HG02610 (cell line): ENCODE data around the gene EHD4.

Experiments used
- ATAC-seq: cut with Tn5 transposase; IDR thresholded peaks from one replicate; pipeline ENCODE4 v1.9.1; 2021; ENCODE audit warnings: mild to moderate bottlenecking, moderate library complexity; ENCODE audit not compliant: unreplicated experiment

EHD4 gene

DNA sequence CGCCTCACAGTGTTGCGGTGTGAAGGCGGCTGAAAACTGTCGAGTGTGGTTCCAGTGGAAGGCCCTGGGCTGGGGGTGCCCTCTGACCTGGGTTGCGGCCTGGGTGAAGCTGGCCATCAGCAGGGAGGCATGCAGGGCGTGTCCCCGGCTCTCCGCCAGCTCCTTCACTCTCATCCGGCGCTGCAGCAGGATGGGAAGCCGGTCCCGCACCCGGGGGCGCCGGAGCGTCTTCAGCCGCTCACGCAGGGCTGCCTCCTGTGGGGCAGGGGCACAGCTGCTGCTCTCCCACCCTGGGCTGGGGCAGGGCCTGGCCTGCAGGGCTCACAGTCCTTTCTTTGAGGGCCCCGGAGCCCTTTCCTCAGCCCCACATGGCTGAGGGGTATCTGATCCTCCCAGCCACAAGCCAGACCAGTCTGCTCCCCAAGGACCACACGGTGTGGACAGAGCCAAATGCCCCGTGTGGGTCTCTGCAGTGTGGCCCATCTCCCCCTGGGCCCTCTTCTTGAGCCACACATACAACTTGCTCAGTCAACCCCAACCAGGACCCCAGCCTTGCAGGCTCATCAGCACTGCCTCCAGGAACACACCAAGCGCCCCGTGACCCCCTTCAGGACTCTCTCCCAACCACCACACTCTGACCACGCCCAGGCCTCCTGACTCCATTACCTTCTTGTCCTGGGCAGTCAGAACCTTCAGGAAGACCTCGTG lies 105.3 kb downstream of the EHD4 start:
- no peak for ATAC-seq

DNA sequence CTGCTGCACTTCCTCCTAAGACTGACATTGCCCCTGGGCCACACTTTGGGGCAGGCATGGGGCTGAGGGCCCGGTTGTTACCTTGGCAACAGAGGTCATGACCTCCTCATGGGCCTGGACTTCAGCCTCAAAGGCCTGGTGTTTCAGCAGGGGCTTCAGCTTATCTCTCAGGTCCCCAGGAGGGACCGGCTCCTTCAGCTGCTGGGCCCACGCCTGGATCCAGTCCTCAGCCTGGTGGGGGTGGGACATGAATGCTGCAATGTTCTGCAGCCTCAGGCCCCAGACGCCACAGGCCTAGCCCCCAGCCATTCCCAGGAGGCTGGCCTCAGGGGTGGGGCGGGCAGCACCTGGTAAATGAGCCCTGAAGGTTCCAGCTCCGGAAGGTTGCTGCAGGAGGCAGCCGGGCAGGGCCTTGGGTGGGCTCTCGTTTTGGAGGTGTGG lies 106.1 kb downstream of the EHD4 start:
- ATAC-seq = no peak

DNA sequence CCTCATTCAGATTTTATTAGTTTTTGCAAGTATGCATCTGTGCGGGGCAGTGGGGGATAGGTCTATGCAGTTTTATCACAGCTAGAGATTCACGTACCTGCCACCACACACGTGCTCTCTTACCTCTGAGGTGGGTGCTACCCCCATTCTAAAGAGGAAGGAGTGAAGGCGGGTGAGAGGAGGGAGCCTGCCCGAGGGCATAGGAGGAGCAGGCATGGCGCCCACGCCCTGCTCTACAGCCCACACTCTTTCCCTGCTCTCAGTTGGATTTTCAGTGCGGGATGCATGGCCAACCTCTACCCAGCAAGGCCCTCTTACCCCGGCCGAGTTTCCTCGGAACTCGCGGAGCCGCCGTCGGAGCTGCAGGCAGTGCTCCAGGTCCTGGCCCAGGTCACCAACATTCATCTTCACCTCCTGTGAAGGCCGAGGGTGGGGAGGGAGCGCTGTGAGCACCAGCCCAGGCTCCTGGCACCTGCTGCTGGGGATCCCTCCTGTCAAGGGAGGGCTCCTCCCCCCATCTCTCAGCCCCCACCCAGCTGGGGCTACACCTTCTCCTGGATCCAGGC lies 106.8 kb downstream of the EHD4 start:
- ATAC-seq = no peak

DNA sequence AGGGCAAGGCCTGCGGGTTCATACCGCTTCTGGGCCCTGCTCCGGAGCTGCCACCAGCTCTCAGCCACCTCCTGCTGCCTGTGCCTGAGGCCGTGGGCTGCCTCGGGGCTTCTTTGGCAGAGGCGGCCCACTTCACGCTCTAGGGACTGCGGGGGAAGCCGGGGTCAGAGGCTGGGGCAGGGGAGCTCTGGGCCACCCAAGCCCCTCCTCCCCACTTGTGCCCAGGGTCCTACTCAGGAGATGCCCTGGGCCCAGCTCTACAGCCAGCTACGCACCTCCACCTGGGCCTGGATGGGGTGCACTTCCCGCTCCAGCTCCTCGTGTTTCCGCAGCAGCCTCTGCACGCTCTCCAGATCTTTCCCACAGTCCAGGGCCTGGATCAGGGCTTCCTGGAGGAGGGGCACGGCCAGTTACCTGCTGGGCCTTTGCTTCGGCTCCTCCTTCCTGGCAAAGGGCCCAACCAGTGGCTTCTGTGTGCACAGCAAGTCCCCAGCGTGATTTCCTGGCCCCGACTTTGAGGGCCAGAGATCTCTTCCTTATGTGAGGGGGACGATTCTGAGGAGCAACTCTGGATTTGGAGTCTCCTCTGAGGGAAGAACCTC lies 109.7 kb downstream of the EHD4 start:
- no peak for ATAC-seq

DNA sequence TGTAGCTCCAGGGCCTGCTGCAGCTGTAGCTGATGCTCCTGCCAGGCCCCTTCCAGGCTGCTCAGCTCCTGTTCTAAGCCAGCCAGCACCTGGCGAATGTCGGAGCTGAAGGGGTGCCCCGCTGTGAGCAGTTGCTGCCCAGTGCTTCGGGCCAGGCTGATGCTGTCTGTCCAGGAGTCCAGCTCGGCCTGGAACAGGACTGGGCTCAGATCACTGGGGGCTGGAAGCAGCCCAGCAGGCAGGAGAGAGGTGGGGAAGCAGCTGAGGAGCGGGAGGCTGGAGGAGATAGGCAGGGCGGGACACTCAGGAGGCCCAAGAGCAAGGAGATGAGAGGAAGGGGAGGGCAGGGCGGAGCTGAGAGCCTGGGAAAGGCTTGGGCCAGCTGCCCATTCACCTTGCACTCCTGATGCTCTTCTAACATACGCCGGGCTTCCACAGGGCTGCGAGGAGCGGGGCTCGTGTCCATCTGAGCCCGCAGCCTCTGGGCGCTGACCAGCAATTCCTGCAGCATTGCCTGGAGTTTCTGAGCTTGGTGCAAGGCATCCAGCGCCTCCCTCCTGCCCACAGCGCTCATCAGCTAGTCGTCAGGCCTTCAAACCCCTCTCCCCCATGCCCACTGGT lies 110.5 kb downstream of the EHD4 start:
- ATAC-seq = no peak

DNA sequence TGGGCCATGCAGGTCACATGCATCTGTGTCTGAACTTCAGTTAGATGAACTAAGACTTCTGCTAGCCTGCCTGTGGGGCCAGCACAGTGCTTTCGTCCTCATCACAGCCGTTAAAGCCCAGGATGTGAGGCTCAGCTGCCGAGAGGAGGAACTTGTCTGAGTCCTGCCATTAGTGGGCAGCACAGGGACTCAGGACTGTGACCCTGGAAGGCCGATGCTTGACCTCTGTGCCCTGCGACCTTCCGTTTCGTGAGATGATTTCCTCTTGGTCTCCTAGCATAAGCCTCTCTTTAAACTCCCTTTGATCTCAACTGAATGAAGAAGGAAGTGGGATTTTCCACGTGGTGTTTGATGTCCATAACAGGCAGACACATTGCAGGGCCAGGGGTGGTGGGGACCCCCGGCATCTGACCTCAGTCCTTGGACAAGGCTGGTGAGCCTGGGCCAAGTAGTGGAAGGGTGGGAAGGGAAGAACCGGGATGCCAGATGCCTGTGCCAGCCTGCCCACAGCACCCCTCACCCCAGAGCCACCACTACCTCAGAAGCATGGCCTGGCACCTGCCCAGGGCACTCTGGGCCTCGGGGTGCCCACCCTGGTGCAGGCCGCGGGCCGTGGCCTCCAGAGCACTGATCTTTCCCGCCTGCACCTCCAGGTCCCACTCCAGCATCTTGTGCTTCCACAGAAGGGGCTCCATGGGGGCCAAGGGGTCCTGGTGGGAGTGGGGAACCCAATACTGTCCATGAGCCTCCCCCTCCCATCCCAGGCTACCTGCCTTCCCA lies 112.1 kb downstream of the EHD4 start:
- ATAC-seq = no peak

DNA sequence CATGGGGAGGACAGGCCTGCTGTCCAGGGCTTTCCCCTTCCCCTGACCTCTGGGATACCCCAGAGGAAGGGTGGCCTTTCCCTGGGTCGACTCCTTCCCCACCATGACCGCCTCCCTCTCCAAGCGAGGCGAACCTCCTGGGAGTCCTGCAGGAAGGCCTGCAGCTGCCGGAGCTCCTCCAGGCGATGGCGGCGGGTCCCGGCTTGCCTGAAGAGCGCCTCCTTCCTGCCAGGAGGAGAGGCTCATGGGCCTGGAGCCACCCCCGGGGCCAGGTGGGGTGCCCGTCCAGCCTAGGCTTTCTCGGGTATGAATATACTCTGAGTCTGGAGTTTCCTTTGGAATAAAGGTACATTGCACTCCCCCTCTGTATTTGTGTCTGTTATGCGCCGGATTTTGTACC lies 113.6 kb downstream of the EHD4 start:
- ATAC-seq = no peak

DNA sequence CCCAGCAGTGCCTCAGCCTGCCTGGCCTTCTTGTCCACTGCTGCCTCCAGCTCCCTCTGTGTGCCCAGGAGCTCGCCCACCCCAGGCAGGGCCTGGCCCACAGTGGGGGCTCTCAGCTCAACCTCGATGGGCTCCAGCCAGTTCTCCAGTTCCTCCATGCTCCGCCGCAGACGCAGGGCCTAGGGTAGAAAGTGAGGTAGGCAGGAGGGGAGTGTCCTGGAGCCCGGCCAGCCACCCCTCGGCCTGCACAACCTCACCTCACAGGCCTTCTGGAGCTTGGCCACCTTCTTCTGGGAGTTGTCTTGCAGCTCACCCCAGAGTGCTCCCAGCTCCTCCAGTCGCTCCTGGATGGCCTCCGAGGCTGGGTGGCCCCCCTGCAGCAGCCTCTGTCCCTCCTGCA lies 115.0 kb downstream of the EHD4 start:
- no peak for ATAC-seq

DNA sequence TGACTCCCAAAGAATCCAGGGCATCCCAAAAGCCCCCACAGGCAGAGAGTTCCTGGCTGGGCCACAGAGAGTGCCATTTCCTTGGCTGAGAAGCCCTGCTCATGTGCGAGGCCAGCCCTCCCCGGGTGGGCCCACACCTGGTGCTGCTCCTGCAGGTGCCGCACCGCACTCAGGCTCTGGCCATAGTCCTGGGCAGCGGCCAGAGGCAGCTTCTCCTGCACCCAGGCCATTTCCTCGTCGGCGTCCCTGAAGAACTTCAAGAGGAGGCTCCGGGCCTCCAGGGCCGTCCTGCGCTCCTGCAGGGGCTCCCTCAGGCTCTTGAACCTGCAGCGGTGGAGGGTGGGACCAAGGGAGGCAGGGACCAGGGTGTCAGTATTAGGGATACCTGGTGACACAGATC lies 115.6 kb downstream of the EHD4 start:
- ATAC-seq = no peak

DNA sequence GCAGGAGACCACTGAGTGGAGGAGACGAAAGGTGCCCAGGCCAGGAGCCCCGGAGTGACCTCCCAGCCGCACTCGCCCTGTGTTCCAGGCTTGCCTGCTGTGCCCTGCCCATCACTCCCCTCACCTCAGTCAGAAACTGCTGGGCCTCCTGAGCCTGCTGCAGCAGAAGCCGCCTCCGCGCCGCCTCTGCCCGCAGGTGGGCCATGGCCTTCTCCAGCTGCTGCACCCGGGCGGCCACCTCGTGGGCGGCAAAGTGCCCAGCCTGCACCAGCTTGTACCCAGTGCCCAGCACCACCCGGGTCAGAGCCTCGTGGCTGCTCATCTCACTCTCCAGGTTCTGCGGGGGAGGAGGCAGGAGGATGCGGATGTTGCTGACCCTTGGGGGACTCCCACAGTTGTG lies 116.1 kb downstream of the EHD4 start:
- no peak for ATAC-seq

DNA sequence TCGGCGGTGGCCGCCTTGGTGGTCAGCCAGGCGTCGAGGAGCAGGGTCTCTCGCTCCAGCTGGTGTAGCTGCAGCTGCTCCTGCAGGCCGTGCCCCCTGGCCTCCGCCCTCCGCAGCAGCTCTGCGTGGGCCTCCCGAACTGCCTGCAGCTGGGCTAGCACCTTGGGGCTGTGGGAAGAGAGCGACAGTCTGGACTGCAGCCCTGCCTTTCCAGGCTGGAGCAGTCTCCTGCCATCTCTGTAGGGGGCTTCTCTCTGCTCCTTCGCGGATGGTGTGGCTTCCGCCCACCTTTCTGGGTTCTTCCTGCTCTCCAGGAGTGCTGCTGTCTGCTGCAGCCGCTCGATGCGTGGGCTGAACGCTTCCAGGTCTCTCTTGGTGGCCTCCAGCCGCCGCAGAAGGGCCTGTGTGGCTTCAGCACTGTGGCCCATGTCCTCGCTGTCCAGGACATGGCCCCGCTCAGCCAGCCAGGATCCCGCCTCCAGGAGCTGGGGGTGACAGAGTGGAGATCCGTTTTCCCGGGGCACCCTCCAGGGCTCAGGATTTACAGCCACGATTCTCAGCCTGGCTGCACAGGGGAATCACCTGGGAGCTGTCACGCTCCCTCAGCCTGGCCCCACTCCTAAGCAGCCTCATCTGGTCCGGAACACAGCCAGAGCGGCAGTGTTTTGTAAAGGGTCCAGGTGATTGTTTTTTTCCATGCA lies 116.9 kb downstream of the EHD4 start:
- no peak for ATAC-seq

DNA sequence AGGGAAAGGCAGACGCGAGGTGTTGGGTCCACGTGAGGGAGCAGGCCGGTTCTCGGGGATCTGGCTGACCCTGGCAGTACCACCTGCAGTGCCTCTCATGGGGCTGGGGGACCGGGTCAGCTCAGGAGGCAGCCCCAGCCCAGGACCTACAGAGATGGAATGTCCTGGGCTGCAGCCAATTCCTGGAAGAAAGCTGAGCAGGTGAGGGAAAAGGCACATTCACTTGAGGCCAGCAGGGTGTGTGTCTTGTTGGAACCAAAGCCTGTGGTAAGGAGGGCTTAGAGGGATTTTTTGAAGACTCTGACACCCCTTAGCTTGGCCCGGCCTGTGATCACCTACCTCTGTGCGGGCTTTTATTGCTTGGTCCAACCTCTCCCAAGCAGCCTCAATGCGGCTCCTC lies 117.9 kb downstream of the EHD4 start:
- no peak for ATAC-seq

DNA sequence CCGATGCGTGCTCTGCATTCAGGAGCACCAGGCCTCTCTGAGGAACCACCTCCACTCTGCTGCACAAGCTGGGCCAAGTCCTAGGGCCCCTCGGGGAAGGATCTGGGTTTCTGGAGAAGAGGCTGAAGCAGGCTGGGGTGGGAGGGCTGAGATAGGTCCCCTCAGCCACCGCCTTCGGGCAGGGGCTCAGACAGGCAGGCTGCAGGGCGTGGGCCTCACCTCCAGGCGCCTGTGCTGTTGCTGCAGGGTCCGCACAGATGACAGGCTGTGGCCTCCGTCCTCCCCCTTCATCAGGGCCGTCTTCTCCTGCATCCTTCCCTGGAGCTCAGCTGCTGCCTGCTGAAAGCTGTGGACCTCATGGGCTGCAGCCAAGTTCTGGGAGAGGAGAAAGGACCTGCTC lies 118.5 kb downstream of the EHD4 start:
- ATAC-seq = no peak

DNA sequence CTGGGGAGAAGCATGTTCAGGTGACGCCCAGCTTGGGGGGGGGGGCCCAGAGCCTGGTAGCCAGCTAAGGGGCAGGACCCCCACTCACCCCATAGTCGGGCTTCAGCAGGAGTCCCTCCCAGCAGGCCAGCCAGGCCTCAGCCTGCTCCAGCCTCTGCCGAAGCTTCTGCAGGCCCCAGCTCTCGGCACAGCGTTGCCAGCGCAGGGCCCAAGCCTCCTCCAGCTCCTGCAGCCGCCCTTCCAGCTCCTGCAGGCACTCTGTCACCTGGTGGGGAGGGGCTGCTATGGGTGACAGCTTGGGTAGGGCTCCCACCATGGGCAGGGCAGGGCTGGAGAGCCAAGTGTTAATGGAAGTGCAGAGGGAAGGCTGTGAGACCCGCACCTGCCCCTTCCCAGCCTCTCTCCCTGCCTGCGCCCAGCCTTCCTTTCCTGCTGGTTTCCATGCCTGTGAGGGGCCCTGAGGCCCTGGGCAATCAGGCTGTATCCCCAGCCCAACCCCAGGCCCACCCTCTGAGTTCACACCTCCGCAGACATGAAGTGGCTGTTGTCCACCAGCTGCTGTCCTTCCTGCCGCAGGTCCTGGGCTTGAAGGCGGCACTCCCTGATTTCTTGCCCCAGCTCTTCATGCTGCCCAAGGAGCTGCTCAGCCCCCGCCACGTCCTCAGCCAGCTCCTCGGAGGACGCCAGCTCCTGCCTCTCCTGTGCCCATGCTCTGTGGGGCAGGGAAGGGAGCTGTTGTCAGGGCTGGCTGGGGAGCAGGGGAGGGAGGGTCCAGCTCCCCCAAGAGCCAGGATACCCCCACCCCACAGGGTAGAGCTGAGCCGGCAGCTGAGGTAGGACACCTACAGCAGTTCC lies 119.4 kb downstream of the EHD4 start:
- no peak for ATAC-seq

DNA sequence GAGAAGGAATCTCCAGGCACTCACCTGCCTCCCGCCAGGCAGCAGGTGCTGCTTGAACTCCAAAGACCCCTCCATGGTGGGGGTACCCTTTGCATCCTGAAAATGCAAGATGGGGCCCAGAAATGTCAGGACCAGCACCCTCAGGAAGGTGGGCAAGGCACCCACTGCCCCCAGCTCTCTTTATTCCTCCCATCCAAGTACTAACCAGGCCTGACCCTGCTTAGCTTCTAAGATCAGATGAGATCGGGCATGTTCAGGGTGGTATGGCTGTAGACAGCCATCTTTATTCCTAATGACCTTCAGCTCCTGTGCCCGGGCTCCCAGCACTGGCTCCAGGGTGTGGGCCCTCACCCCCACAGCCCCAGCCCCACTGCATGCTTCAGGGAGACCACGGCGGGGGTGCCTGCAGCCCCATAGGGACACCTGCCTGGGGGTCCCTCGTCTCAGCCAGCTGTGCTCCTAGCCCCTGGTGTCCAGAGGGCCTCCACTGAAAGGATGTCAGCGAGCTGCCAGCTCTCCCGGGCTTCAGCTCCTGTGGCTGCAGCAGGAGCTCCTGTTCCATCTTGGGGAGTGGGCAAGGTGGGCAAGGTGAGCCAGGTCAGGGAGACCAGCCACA lies 120.5 kb downstream of the EHD4 start:
- ATAC-seq = no peak

DNA sequence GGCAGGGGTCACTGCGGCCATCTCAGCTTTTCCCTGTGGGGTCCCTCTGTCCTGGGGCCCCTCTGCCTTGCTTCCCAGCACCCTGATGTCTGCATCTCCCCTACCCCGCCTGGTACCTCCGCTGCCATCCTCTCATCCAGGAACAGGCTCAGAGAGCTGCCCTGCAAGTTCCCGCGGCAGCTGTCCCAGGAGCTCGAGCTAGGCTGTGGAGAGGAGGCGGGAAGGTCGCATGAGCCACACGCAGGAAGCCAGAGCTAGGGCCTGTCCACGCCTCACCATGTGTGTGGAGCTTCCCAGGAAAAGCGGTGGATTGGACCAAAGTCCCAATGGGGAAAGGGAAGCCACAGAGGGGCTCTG lies 121.2 kb downstream of the EHD4 start:
- no peak for ATAC-seq

DNA sequence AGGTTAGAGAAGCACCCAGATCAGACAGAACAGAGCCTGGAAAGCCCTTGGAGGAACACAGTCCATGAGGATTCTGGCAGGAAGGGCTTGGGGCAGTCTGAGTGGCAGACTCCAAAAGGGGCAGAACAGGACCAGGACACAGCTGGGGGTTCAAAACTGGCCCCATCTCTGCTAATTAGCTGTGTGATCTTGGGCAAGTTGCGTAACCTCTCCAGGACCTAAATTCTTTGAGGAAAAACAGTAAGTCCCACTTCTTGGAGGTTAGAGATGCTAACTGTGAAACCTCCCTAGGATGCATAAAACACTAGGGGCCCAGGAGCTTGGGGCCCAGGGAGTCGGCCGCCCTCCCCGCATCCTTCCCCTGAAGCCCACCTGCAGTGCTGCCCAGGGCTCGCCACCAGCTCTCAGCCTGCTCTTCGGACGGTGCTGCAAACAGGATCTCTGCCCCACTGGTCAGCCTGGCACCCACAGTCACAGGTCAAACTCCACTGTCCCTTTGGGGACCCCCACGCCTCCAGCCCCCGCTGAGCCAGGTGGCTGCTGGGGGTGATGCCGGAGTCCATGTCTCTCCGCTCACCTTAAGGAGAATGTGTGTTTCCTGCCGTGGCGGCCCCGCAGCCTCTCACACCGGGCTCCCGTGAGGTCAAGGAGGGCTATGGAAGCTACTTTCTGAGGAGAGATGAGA lies 121.7 kb downstream of the EHD4 start:
- ATAC-seq = no peak

DNA sequence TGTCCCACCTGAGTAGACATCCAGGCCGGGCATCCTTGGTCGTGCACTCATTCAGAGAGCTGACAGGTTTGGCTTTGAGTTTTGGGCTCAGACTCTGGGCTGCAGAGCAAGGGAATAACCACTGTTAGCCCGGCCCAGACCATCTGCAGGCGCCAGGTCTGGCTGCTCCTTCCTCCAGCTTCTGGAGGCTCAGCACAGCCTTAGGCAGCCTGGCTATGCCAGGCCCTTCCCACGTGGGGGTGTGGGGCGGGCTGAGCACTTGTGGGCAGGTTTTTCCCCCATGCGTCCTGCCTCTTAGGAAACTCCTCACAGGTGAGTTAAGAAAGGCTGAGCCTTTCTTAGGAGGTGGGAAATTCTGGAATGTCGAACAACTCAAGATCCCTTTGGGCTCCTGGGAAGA lies 122.5 kb downstream of the EHD4 start:
- no peak for ATAC-seq

DNA sequence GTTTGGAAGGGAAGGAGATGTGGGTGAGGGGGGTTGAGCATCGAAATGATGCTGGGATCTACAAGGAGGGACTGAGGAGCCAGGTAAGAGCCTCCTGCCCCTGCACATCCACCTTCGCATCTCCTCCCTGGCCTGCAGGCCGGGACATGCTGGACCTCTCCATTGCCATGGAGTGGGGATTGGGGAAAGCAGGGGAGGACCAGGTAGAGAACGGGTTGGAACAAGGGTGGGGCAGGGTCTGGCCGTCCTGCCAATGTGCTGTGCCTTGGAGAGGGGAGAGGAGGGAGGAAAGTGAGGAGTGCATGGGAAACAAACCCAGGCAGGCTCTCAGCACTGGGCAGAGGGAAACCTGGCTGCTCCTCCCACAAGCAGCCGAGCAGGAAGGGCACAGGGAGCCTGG lies 123.2 kb downstream of the EHD4 start:
- no peak for ATAC-seq
